GM18519 (cell line): Measurements from ENCODE around the gene SPTBN5.

Experiments
- ATAC-seq: cut with Tn5 transposase; IDR thresholded peaks from one replicate; pipeline ENCODE4 v1.9.1; 2021; ENCODE audit warnings: mild to moderate bottlenecking, moderate library complexity; ENCODE audit not compliant: unreplicated experiment, low FRiP score

The SPTBN5 gene

DNA sequence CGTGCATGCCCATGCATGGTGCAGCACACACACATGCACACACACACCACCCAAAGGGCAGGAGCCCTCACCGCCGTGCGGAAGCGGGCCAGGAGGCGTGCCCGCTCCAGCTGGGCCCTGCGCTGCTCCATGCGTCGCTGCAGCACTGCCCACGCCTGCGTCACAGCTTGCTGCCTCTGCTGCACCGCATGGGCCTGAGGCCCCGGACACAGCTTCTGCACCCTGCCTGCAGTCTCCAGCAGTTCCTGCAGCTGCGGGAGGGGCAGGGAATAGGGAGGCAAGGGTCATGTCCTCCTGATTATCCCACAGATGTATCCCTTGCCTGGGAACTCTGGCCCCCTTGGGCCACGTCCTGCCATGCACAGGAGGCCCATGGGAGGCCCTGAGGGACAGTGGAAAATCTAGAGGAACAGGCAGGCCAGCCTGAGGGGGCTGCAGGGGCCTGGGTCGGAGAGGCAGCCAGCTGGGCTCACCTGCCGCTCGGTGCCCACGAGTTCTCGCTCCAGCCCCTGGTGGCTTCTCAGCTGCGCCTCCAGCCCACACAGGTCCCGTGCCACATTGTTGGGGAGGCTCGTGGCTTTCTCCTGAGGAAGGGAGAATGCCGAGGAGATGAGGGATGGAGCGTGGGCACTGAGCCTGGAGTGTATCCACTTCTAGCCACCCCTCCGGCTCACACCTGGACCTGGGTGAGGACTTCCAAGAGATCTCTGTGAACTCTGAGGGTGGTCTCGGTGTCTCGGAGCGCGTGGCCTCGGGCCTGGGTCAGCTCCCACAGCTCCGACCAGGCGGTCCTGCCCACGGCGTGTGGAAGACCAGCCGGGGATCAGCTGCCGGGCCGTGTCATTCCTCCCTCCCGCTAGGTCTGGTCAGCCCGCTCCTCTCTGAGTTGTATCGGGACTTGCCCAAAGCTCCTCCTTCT lies 23.8 kb downstream of the SPTBN5 start:
- ATAC-seq, result no peak

GRCh38 chr15:41868321-41868720 lies 25.5 kb downstream of the SPTBN5 start:
- ATAC-seq, result no peak

GRCh38 chr15:41866872-41867579 lies 26.8 kb downstream of the SPTBN5 start:
- ATAC-seq, result no peak

DNA sequence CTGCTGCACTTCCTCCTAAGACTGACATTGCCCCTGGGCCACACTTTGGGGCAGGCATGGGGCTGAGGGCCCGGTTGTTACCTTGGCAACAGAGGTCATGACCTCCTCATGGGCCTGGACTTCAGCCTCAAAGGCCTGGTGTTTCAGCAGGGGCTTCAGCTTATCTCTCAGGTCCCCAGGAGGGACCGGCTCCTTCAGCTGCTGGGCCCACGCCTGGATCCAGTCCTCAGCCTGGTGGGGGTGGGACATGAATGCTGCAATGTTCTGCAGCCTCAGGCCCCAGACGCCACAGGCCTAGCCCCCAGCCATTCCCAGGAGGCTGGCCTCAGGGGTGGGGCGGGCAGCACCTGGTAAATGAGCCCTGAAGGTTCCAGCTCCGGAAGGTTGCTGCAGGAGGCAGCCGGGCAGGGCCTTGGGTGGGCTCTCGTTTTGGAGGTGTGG lies 27.6 kb downstream of the SPTBN5 start:
- no peak for ATAC-seq

DNA sequence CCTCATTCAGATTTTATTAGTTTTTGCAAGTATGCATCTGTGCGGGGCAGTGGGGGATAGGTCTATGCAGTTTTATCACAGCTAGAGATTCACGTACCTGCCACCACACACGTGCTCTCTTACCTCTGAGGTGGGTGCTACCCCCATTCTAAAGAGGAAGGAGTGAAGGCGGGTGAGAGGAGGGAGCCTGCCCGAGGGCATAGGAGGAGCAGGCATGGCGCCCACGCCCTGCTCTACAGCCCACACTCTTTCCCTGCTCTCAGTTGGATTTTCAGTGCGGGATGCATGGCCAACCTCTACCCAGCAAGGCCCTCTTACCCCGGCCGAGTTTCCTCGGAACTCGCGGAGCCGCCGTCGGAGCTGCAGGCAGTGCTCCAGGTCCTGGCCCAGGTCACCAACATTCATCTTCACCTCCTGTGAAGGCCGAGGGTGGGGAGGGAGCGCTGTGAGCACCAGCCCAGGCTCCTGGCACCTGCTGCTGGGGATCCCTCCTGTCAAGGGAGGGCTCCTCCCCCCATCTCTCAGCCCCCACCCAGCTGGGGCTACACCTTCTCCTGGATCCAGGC lies 28.3 kb downstream of the SPTBN5 start:
- no peak for ATAC-seq

DNA sequence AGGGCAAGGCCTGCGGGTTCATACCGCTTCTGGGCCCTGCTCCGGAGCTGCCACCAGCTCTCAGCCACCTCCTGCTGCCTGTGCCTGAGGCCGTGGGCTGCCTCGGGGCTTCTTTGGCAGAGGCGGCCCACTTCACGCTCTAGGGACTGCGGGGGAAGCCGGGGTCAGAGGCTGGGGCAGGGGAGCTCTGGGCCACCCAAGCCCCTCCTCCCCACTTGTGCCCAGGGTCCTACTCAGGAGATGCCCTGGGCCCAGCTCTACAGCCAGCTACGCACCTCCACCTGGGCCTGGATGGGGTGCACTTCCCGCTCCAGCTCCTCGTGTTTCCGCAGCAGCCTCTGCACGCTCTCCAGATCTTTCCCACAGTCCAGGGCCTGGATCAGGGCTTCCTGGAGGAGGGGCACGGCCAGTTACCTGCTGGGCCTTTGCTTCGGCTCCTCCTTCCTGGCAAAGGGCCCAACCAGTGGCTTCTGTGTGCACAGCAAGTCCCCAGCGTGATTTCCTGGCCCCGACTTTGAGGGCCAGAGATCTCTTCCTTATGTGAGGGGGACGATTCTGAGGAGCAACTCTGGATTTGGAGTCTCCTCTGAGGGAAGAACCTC lies 31.2 kb downstream of the SPTBN5 start:
- no peak for ATAC-seq

GRCh38 chr15:41861736-41862356 lies 32.0 kb downstream of the SPTBN5 start:
- no peak for ATAC-seq

DNA sequence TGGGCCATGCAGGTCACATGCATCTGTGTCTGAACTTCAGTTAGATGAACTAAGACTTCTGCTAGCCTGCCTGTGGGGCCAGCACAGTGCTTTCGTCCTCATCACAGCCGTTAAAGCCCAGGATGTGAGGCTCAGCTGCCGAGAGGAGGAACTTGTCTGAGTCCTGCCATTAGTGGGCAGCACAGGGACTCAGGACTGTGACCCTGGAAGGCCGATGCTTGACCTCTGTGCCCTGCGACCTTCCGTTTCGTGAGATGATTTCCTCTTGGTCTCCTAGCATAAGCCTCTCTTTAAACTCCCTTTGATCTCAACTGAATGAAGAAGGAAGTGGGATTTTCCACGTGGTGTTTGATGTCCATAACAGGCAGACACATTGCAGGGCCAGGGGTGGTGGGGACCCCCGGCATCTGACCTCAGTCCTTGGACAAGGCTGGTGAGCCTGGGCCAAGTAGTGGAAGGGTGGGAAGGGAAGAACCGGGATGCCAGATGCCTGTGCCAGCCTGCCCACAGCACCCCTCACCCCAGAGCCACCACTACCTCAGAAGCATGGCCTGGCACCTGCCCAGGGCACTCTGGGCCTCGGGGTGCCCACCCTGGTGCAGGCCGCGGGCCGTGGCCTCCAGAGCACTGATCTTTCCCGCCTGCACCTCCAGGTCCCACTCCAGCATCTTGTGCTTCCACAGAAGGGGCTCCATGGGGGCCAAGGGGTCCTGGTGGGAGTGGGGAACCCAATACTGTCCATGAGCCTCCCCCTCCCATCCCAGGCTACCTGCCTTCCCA lies 33.6 kb downstream of the SPTBN5 start:
- no peak for ATAC-seq

- no peak for ATAC-seq
These were observed 35.1 kb downstream of the SPTBN5 start for GRCh38 chr15:41858756-41859155.

DNA sequence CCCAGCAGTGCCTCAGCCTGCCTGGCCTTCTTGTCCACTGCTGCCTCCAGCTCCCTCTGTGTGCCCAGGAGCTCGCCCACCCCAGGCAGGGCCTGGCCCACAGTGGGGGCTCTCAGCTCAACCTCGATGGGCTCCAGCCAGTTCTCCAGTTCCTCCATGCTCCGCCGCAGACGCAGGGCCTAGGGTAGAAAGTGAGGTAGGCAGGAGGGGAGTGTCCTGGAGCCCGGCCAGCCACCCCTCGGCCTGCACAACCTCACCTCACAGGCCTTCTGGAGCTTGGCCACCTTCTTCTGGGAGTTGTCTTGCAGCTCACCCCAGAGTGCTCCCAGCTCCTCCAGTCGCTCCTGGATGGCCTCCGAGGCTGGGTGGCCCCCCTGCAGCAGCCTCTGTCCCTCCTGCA lies 36.5 kb downstream of the SPTBN5 start:
- ATAC-seq, result no peak

GRCh38 chr15:41856716-41857115 lies 37.1 kb downstream of the SPTBN5 start:
- ATAC-seq, result no peak

DNA sequence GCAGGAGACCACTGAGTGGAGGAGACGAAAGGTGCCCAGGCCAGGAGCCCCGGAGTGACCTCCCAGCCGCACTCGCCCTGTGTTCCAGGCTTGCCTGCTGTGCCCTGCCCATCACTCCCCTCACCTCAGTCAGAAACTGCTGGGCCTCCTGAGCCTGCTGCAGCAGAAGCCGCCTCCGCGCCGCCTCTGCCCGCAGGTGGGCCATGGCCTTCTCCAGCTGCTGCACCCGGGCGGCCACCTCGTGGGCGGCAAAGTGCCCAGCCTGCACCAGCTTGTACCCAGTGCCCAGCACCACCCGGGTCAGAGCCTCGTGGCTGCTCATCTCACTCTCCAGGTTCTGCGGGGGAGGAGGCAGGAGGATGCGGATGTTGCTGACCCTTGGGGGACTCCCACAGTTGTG lies 37.6 kb downstream of the SPTBN5 start:
- ATAC-seq, result no peak

GRCh38 chr15:41855261-41855961 lies 38.4 kb downstream of the SPTBN5 start:
- ATAC-seq, result no peak

- ATAC-seq, result no peak
These were observed 39.4 kb downstream of the SPTBN5 start for GRCh38 chr15:41854443-41854842.

GRCh38 chr15:41853831-41854230 lies 40.0 kb downstream of the SPTBN5 start:
- no peak for ATAC-seq

DNA sequence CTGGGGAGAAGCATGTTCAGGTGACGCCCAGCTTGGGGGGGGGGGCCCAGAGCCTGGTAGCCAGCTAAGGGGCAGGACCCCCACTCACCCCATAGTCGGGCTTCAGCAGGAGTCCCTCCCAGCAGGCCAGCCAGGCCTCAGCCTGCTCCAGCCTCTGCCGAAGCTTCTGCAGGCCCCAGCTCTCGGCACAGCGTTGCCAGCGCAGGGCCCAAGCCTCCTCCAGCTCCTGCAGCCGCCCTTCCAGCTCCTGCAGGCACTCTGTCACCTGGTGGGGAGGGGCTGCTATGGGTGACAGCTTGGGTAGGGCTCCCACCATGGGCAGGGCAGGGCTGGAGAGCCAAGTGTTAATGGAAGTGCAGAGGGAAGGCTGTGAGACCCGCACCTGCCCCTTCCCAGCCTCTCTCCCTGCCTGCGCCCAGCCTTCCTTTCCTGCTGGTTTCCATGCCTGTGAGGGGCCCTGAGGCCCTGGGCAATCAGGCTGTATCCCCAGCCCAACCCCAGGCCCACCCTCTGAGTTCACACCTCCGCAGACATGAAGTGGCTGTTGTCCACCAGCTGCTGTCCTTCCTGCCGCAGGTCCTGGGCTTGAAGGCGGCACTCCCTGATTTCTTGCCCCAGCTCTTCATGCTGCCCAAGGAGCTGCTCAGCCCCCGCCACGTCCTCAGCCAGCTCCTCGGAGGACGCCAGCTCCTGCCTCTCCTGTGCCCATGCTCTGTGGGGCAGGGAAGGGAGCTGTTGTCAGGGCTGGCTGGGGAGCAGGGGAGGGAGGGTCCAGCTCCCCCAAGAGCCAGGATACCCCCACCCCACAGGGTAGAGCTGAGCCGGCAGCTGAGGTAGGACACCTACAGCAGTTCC lies 40.9 kb downstream of the SPTBN5 start:
- ATAC-seq, result no peak

GRCh38 chr15:41851755-41852370 lies 42.0 kb downstream of the SPTBN5 start:
- ATAC-seq, result no peak

- no peak for ATAC-seq
These were observed 42.7 kb downstream of the SPTBN5 start for GRCh38 chr15:41851167-41851523.
